Measurements from ENCODE around the gene GTF2A1L. TPM values are rescaled to one million over a fixed set of nuclear protein-coding genes. Genes with fewer than 3 reads are reported as not detected.

GTF2A1L gene
- total RNA-seq, 1 experiment from 2014 or later = not detected

GRCh38 chr2:48691935-48692691 lies 74.5 kb downstream of the GTF2A1L start:
- no peaks in the 10 kb centered on the region for H3K36me3 Mint-ChIP-seq (ENCODE audit: insufficient read depth, unreplicated experiment)
- H3K9me3 Mint-ChIP-seq (ENCODE audit: unreplicated experiment) = peaks cover 11% of the 10 kb centered on the region
- CTCF ChIA-PET = no interaction called here
- intact Hi-C loops (cut with micrococcal nuclease; ENCODE audit: unreplicated experiment) = loop anchor here (2.0 kb wide), 1 partner anchor 15 kb away; no protein-coding TSS in a partner anchor
- H3K36me3 ChIP-seq (ENCODE audit: control insufficient read depth, insufficient read depth, low read length) = no peaks in the 10 kb centered on the region
- no peak overlapping the region for H3K4me3 Mint-ChIP-seq (ENCODE audit: unreplicated experiment)
- no TSS peak for BruUV-seq (replicated peaks)
- POLR2A ChIA-PET = no interaction called here
- DNase-seq = no peak
- no peaks in the 10 kb centered on the region for H3K4me1 Mint-ChIP-seq (ENCODE audit: low read depth, unreplicated experiment)
- TF ChIP-seq, protein P1, sequence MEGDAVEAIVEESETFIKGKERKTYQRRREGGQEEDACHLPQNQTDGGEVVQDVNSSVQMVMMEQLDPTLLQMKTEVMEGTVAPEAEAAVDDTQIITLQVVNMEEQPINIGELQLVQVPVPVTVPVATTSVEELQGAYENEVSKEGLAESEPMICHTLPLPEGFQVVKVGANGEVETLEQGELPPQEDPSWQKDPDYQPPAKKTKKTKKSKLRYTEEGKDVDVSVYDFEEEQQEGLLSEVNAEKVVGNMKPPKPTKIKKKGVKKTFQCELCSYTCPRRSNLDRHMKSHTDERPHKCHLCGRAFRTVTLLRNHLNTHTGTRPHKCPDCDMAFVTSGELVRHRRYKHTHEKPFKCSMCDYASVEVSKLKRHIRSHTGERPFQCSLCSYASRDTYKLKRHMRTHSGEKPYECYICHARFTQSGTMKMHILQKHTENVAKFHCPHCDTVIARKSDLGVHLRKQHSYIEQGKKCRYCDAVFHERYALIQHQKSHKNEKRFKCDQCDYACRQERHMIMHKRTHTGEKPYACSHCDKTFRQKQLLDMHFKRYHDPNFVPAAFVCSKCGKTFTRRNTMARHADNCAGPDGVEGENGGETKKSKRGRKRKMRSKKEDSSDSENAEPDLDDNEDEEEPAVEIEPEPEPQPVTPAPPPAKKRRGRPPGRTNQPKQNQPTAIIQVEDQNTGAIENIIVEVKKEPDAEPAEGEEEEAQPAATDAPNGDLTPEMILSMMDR (IDR thresholded peaks at IDR 0.05; ENCODE audit: insufficient read depth in 1 of 2, low read depth in 1 of 2, low read length in 1 of 2, severe bottlenecking in 1 of 2, unreplicated experiment in 1 of 2) = no peak
- H3K27me3 ChIP-seq (replicated peaks; ENCODE audit: control insufficient read depth, insufficient read depth, low read length) = no peaks in the 10 kb centered on the region
- no peaks in the 10 kb centered on the region for H3K9me3 ChIP-seq
- H3K27me3 Mint-ChIP-seq (ENCODE audit: insufficient read depth, unreplicated experiment) = no peaks in the 10 kb centered on the region
- peaks cover 26% of the 10 kb centered on the region for H3K4me1 ChIP-seq
- H3K27ac Mint-ChIP-seq (ENCODE audit: unreplicated experiment) = no peak overlapping the region
- H3K4me3 ChIP-seq (ENCODE audit: low read depth, low read length) = no peak overlapping the region

- CTCF ChIA-PET = no interaction called here
- H3K27ac Mint-ChIP-seq (ENCODE audit: unreplicated experiment) = peak overlapping the region; percentile 56
Observed at GRCh38 chr2:48693066-48693465, 75.4 kb downstream of the GTF2A1L start.

DNA sequence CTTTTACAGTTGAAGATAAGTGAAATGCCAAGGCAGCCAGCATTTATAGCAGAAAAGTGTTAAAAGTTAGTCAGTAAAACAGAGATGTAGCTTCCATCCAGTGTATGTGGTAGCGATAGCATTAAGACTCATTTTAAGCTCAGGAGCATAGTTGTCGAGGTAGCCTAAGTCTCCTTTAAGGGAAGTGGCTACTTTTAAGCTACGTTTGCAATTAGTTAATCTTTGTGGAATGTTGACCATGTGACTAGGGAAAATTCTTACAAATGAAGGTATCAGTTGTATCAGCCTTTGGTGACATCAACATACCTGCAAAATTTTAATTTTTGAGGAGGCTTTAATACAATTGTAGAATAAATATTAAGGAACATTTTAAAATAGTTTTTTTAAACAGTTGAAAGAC lies 76.0 kb downstream of the GTF2A1L start:
- Histone ChIP-seq H3K36me3 (ENCODE audit: control insufficient read depth, insufficient read depth, low read length) (no peaks in the 10 kb centered on the region), H3K9me3 (no peaks in the 10 kb centered on the region), H3K4me3 (ENCODE audit: low read depth, low read length) (no peak overlapping the region), H3K4me1 (peaks cover 26% of the 10 kb centered on the region), H3K27me3 (replicated peaks; ENCODE audit: control insufficient read depth, insufficient read depth, low read length) (no peaks in the 10 kb centered on the region)
- ChIA-PET CTCF (no interaction called here), POLR2A (no interaction called here)
- DNase-seq = peak in 1 of 2 experiments; percentile 10
- Mint-ChIP-seq H3K27me3 (ENCODE audit: insufficient read depth, unreplicated experiment) (no peaks in the 10 kb centered on the region), H3K27ac (ENCODE audit: unreplicated experiment) (peak overlapping the region; percentile 56), H3K9me3 (ENCODE audit: unreplicated experiment) (peaks cover 11% of the 10 kb centered on the region), H3K4me1 (ENCODE audit: low read depth, unreplicated experiment) (no peaks in the 10 kb centered on the region), H3K36me3 (ENCODE audit: insufficient read depth, unreplicated experiment) (no peaks in the 10 kb centered on the region), H3K4me3 (ENCODE audit: unreplicated experiment) (no peak overlapping the region)
- intact Hi-C loops (cut with micrococcal nuclease; ENCODE audit: unreplicated experiment) = loop anchor here (2.0 kb wide), 1 partner anchor 17 kb away; no protein-coding TSS in a partner anchor
- TF ChIP-seq, protein P1 (IDR thresholded peaks at IDR 0.05; ENCODE audit: insufficient read depth in 1 of 2, low read depth in 1 of 2, low read length in 1 of 2, severe bottlenecking in 1 of 2, unreplicated experiment in 1 of 2) = no peak
- no TSS peak for BruUV-seq (replicated peaks)

More at GRCh38 chr2:48693066-48693465, 75.4 kb downstream of the GTF2A1L start:
- Histone ChIP-seq H3K36me3 (ENCODE audit: control insufficient read depth, insufficient read depth, low read length) (no peaks in the 10 kb centered on the region), H3K27me3 (replicated peaks; ENCODE audit: control insufficient read depth, insufficient read depth, low read length) (no peaks in the 10 kb centered on the region), H3K4me1 (peaks cover 26% of the 10 kb centered on the region), H3K9me3 (no peaks in the 10 kb centered on the region), H3K4me3 (ENCODE audit: low read depth, low read length) (no peak overlapping the region)
- intact Hi-C loops (cut with micrococcal nuclease; ENCODE audit: unreplicated experiment) = loop anchor here (2.0 kb wide), 1 partner anchor 16 kb away; no protein-coding TSS in a partner anchor
- Mint-ChIP-seq H3K9me3 (ENCODE audit: unreplicated experiment) (peaks cover 11% of the 10 kb centered on the region), H3K36me3 (ENCODE audit: insufficient read depth, unreplicated experiment) (no peaks in the 10 kb centered on the region), H3K4me1 (ENCODE audit: low read depth, unreplicated experiment) (no peaks in the 10 kb centered on the region), H3K27me3 (ENCODE audit: insufficient read depth, unreplicated experiment) (no peaks in the 10 kb centered on the region), H3K4me3 (ENCODE audit: unreplicated experiment) (no peak overlapping the region)
- BruUV-seq (replicated peaks) = no TSS peak
- no peak for DNase-seq
- TF ChIP-seq, protein P1 (IDR thresholded peaks at IDR 0.05; ENCODE audit: insufficient read depth in 1 of 2, low read depth in 1 of 2, low read length in 1 of 2, severe bottlenecking in 1 of 2, unreplicated experiment in 1 of 2) = no peak
- POLR2A ChIA-PET = no interaction called here

All from Caco-2 (cell line).